DND-41 (cell line): Measurements from ENCODE around the gene SEMA5A.

Source experiments
- ATAC-seq: fragments of 200-7000 bp; cut with Tn5 transposase; 3 replicates; pipeline ENCODE4 v1.9.1; 2021; ENCODE audit warnings: low read depth; ENCODE audit not compliant: insufficient read depth
- DNase-seq: peaks from one replicate; pipeline ENCODE4 v3.0.0-alpha.2; 2020
- H2AFZ ChIP-seq: 2 replicates; pipeline ENCODE4 v1.6.0; 2012; ENCODE audit warnings: low read depth, low read length
- H3K27ac ChIP-seq: 2 replicates; pipeline ENCODE4 v1.5.1; 2012; ENCODE audit warnings: low read length, inconsistent platforms
- H3K27me3 ChIP-seq: fragments of 200-600 bp; sonication (generic); 2 replicates; pipeline ENCODE4 v1.6.0; 2012; ENCODE audit warnings: low read length, mild to moderate bottlenecking, inconsistent platforms; ENCODE audit not compliant: insufficient read depth, poor library complexity
- H3K36me3 ChIP-seq: 2 replicates; pipeline ENCODE4 v1.5.1; 2012; ENCODE audit warnings: low read length, inconsistent platforms; ENCODE audit not compliant: insufficient read depth
- H3K4me1 ChIP-seq: 2 replicates; pipeline ENCODE4 v1.5.1; 2012; ENCODE audit warnings: mild to moderate bottlenecking, low read length; ENCODE audit not compliant: insufficient read depth
- H3K4me2 ChIP-seq: 2 replicates; pipeline ENCODE4 v1.6.0; 2012; ENCODE audit warnings: mild to moderate bottlenecking, moderate library complexity, low read length, inconsistent platforms; ENCODE audit not compliant: insufficient read depth
- H3K4me3 ChIP-seq, 2 experiments: fragments of 200-600 bp in 1 of 2; shearing (Covaris generic) in 1 of 2; 2 replicates each; pipeline ENCODE4 v1.5.1; 2012 to 2016; ENCODE audit warnings: inconsistent platforms in 2 of 2, low read length in 2 of 2, mild to moderate bottlenecking in 2 of 2, low read depth in 1 of 2, moderate library complexity in 1 of 2
- H3K79me2 ChIP-seq: 2 replicates; pipeline ENCODE4 v1.6.0; 2012; ENCODE audit warnings: low read length, inconsistent platforms; ENCODE audit not compliant: insufficient read depth
- H3K9ac ChIP-seq: 2 replicates; pipeline ENCODE4 v1.6.0; 2012; ENCODE audit warnings: low read depth, mild to moderate bottlenecking, inconsistent platforms, low read length, moderate library complexity
- H3K9me3 ChIP-seq: 2 replicates; pipeline ENCODE4 v1.5.1; 2012; ENCODE audit warnings: low read length, moderate library complexity, mild to moderate bottlenecking, inconsistent platforms; ENCODE audit not compliant: insufficient read depth, severe bottlenecking
- H4K20me1 ChIP-seq: 2 replicates; pipeline ENCODE4 v1.6.0; 2012; ENCODE audit warnings: low read length; ENCODE audit not compliant: insufficient read depth
- CTCF ChIP-seq: IDR thresholded peaks from 2 replicates; pipeline ENCODE4 v1.5.1; 2012; ENCODE audit warnings: borderline replicate concordance, low read length, moderate library complexity, mild to moderate bottlenecking; ENCODE audit not compliant: poor library complexity, severe bottlenecking; ENCODE audit errors: extremely low read depth
- EZH2 ChIP-seq: IDR thresholded peaks from 3 replicates; pipeline ENCODE4 v1.6.1; 2012; ENCODE audit warnings: borderline replicate concordance, low read depth, mild to moderate bottlenecking, moderate library complexity, low read length, inconsistent platforms; ENCODE audit not compliant: severe bottlenecking

SEMA5A gene

GRCh38 chr5:9118852-9119251, 427.0 kb downstream of the SEMA5A start:
- no peak overlapping the region for H3K27ac ChIP-seq
- H3K4me3 ChIP-seq = no peak overlapping the region
- H3K79me2 ChIP-seq = no peaks in the 10 kb centered on the region
- no peaks in the 10 kb centered on the region for H3K36me3 ChIP-seq
- no peaks in the 10 kb centered on the region for H3K27me3 ChIP-seq
- H3K9me3 ChIP-seq = peaks cover 10% of the 10 kb centered on the region
- no peak overlapping the region for H2AFZ ChIP-seq
- DNase-seq (no peak), ATAC-seq (no peak)
- H4K20me1 ChIP-seq = no peaks in the 10 kb centered on the region
- TF ChIP-seq CTCF (no peak), EZH2 (no peak)
- no peak overlapping the region for H3K9ac ChIP-seq
- peaks cover 14% of the 10 kb centered on the region for H3K4me1 ChIP-seq
- H3K4me2 ChIP-seq = no peak overlapping the region

GRCh38 chr5:9115093-9115492, 430.8 kb downstream of the SEMA5A start:
- peaks cover 14% of the 10 kb centered on the region for H3K9me3 ChIP-seq
- no peak overlapping the region for H3K9ac ChIP-seq
- no peaks in the 10 kb centered on the region for H3K36me3 ChIP-seq
- TF ChIP-seq EZH2 (no peak), CTCF (no peak)
- H3K27me3 ChIP-seq = no peaks in the 10 kb centered on the region
- H3K27ac ChIP-seq = peak overlapping the region; percentile 53
- peak; percentile 49; the same call in 2 of the 3 replicates for ATAC-seq
- H3K4me3 ChIP-seq = no peak overlapping the region; a peak in 1 of 4 replicates
- H3K4me1 ChIP-seq = peaks cover 14% of the 10 kb centered on the region
- H2AFZ ChIP-seq = peak overlapping the region; percentile 66
- H3K4me2 ChIP-seq = no peak overlapping the region
- H4K20me1 ChIP-seq = no peaks in the 10 kb centered on the region
- H3K79me2 ChIP-seq = no peaks in the 10 kb centered on the region
- no peak for DNase-seq

- no peak for ATAC-seq
- Histone ChIP-seq H3K36me3 (no peaks in the 10 kb centered on the region), H3K4me3 (no peak overlapping the region), H2AFZ (no peak overlapping the region), H3K79me2 (no peaks in the 10 kb centered on the region), H3K4me2 (no peak overlapping the region), H3K27me3 (no peaks in the 10 kb centered on the region), H3K4me1 (peaks cover 14% of the 10 kb centered on the region), H3K27ac (no peak overlapping the region), H4K20me1 (no peaks in the 10 kb centered on the region), H3K9me3 (peaks cover 14% of the 10 kb centered on the region), H3K9ac (no peak overlapping the region)
- no peak for DNase-seq
- no peak for TF ChIP-seq CTCF
- TF ChIP-seq EZH2 = no peak
These were observed 433.2 kb downstream of the SEMA5A start for GRCh38 chr5:9112520-9113291.
